Endothelial cell (in vitro differentiated cells): ENCODE data around the gene LIN54. TPM values are rescaled to one million over a fixed set of nuclear protein-coding genes. Genes with fewer than 3 reads are reported as not detected.
"Not testable (repeated sequence)": the region's sequence is repeated elsewhere in the genome, so short reads cannot be mapped to it uniquely, and the experiment has no call there.

Experiments
- DNase-seq: peaks from one replicate; pipeline ENCODE4 v3.0.0; 2021; ENCODE audit warnings: low spot score
- H3K27ac Mint-ChIP-seq: one replicate; pipeline ENCODE4 v1.8.0; 2021; ENCODE audit warnings: mixed read lengths, inconsistent platforms; ENCODE audit not compliant: unreplicated experiment
- H3K27me3 Mint-ChIP-seq: one replicate; pipeline ENCODE4 v1.8.0; 2021; ENCODE audit warnings: mild to moderate bottlenecking, moderate library complexity, mixed read lengths, inconsistent platforms; ENCODE audit not compliant: unreplicated experiment
- H3K36me3 Mint-ChIP-seq: one replicate; pipeline ENCODE4 v1.8.0; 2021; ENCODE audit warnings: mild to moderate bottlenecking, low read depth, mixed read lengths, inconsistent platforms; ENCODE audit not compliant: unreplicated experiment
- H3K4me1 Mint-ChIP-seq: one replicate; pipeline ENCODE4 v1.8.0; 2021; ENCODE audit warnings: mild to moderate bottlenecking, mixed read lengths, inconsistent platforms; ENCODE audit not compliant: unreplicated experiment
- H3K4me3 Mint-ChIP-seq: one replicate; pipeline ENCODE4 v1.8.0; 2021; ENCODE audit warnings: mild to moderate bottlenecking, mixed read lengths, inconsistent platforms; ENCODE audit not compliant: unreplicated experiment
- H3K9me3 Mint-ChIP-seq: one replicate; pipeline ENCODE4 v1.8.0; 2021; ENCODE audit warnings: mixed read lengths, inconsistent platforms; ENCODE audit not compliant: unreplicated experiment
- total RNA-seq: library from RNA; stranded (reverse); fragmentation: NEBNext Ultra II Directional; extraction: Animal tissue kit (Norgen Biotek cat#: 25700); gene quantifications from one replicate; pipeline ENCODE4 v1.2.1, GENCODE V29; 2021; ENCODE audit not compliant: unreplicated experiment
- TF ChIP-seq, protein P1 (sequence below): fragments of 200-600 bp; sonication (generic); IDR thresholded peaks from one replicate; pipeline ENCODE4 v1.5.0; 2021; ENCODE audit warnings: antibody characterized with exemption; ENCODE audit not compliant: unreplicated experiment

LIN54 gene
- total RNA-seq, 1 donor from 2014 or later: 10.9 TPM

DNA sequence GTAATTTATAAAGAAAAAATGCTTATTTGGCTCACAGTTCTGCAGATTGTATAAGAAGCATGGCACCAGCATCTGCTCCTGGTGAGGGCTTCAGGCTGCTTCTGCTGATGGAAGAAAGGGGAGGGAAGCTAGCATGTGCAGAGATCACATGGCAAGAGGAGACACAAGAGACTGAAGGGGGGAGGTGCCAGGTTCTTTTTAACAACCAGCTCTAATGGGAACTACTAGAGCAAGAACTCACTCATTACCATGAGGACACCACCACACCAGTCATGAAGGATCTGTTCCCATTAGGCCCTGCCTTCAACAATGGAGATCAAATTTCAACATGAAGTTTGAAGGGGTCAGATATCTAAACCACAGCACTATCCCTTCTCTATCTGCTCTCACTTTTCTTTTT lies 14.9 kb upstream of the LIN54 start:
- H3K27me3 Mint-ChIP-seq: peaks cover 3% of the 10 kb centered on the region
- H3K9me3 Mint-ChIP-seq: no peaks in the 10 kb centered on the region
- no peaks in the 10 kb centered on the region for H3K36me3 Mint-ChIP-seq
- no peak overlapping the region for H3K4me3 Mint-ChIP-seq
- H3K27ac Mint-ChIP-seq: no peak overlapping the region
- H3K4me1 Mint-ChIP-seq: peaks cover 7% of the 10 kb centered on the region
- no peak for DNase-seq
- TF ChIP-seq, protein P1, sequence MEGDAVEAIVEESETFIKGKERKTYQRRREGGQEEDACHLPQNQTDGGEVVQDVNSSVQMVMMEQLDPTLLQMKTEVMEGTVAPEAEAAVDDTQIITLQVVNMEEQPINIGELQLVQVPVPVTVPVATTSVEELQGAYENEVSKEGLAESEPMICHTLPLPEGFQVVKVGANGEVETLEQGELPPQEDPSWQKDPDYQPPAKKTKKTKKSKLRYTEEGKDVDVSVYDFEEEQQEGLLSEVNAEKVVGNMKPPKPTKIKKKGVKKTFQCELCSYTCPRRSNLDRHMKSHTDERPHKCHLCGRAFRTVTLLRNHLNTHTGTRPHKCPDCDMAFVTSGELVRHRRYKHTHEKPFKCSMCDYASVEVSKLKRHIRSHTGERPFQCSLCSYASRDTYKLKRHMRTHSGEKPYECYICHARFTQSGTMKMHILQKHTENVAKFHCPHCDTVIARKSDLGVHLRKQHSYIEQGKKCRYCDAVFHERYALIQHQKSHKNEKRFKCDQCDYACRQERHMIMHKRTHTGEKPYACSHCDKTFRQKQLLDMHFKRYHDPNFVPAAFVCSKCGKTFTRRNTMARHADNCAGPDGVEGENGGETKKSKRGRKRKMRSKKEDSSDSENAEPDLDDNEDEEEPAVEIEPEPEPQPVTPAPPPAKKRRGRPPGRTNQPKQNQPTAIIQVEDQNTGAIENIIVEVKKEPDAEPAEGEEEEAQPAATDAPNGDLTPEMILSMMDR: no peak

DNA sequence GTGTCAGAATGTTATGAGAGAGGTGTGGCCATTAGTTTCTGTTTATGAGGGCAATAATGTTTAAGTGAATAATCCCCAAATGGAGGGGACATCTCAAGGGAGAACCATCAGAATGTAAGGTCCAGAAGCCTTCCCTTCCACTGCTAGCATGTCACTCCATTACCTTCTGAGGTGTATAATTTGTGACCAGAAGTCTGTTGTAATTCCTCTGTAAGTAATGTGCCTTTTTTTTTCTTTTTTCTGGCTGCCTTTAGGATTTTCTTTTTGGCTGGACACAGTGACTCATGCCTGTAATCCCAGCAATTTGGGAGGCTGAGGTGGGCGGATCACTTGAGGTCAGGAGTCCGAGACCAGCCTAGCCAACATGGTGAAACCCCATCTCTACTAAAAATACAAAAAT lies 13.6 kb upstream of the LIN54 start:
- no peak for DNase-seq
- Mint-ChIP-seq H3K36me3 (no peaks in the 10 kb centered on the region), H3K4me3 (no peak overlapping the region), H3K27me3 (peaks cover 3% of the 10 kb centered on the region), H3K27ac (no peak overlapping the region), H3K9me3 (no peaks in the 10 kb centered on the region), H3K4me1 (peaks cover 4% of the 10 kb centered on the region)
- TF ChIP-seq, protein P1: no peak

DNA sequence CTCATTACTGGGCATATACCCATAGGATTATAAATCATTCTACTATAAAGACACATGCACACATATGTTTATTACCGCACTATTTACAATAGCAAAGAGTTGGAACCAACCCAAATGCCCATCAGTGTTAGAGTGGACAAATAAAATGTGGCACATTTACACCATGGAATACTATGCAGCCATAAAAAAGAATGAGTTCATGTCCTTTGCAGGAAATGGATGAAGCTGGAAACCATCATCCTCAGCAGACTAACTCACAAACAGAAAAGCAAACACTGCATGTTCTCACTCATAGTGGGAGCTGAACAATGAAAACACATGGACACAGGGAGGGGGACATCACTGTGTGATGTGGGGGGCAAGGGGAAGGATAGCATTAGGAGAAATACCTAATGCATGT lies 13.0 kb upstream of the LIN54 start:
- not testable (repeated sequence) for H3K27me3 Mint-ChIP-seq, H3K36me3 Mint-ChIP-seq, H3K4me3 Mint-ChIP-seq, H3K4me1 Mint-ChIP-seq, H3K9me3 Mint-ChIP-seq, H3K27ac Mint-ChIP-seq, DNase-seq

DNA sequence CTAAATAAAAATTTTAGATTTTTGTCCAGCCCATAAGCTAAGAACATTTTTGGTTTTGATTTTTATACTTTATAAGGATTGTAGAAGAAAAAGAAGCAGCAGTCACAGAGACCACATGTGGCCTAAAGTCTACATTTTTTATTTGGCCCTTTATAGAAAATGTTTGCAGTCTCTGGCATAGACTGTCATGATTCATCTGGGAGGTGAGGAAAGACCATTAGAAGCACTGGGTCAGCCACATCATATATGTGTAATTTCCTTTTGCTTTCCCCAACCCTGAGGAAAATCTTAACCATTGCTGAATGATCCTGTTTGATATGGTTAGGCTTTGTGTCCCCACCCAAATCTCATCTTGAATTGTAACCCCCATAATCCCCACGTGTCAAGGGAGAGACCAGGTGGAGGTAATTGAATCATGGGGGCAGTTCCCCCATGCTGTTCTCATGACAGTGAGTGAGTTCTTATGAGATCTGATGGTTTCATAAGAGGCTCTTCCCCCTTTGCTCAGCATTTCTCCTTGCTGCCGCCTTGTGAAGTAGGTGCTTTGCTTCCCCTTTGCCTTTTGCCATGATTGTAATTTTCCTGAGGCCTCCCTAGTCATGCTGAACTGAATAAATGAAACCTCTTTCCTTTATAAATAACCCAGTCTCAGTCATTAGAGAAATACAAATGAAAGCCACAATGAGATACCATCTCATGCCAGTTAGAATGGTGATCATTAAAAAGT lies 12.3 kb upstream of the LIN54 start:
- H3K4me1 Mint-ChIP-seq: no peaks in the 10 kb centered on the region
- no peak overlapping the region for H3K4me3 Mint-ChIP-seq
- DNase-seq: no peak
- peaks cover 3% of the 10 kb centered on the region for H3K27me3 Mint-ChIP-seq
- no peaks in the 10 kb centered on the region for H3K36me3 Mint-ChIP-seq
- TF ChIP-seq, protein P1: no peak
- no peaks in the 10 kb centered on the region for H3K9me3 Mint-ChIP-seq
- H3K27ac Mint-ChIP-seq: no peak overlapping the region

DNA sequence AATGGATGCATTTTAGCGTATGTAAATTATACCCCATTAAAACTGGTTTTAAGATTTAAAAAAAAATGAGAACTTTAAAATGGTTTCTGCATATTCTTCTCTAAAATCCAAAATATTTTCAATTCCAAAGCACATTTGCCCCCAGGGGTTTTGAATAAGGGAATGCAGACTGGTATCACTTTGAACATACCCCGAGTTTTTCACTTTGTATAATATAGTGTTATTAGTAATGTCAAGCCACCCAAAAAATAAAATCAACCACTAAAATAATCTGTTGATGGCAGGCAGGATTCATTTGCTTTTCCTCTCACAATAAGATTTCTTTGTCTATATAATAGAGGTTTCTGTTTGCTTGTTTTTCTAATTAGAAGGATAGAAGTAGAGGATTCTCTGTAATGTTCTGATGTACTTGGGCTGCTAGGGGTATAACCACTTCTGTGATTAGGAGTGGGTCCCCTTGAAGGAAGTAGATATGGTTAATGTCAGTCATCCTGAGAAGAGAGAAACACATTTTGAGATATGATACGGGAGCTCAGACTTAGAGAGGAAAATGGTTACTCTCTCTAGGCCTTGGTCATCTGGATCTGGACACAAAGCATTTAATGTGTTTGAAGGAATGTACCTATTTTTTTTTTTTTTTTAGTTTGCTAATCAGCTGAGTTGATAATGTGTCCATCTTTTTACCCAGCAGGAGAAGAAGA lies 9.3 kb upstream of the LIN54 start:
- Mint-ChIP-seq H3K36me3 (no peaks in the 10 kb centered on the region), H3K9me3 (no peaks in the 10 kb centered on the region), H3K4me3 (no peak overlapping the region), H3K27ac (no peak overlapping the region), H3K27me3 (peaks cover 2% of the 10 kb centered on the region), H3K4me1 (no peaks in the 10 kb centered on the region)
- TF ChIP-seq, protein P1: no peak
- DNase-seq: no peak
